K562 (cell line): ENCODE results near the gene ID1. TPM values are rescaled to one million over a fixed set of nuclear protein-coding genes. Genes with fewer than 3 reads are reported as not detected.
A peak's percentile ranks its signal among the peaks of the same experiment; 100 is the strongest.

Source experiments
- BACH1 ChIP-seq: fragments of 200-800 bp; sonication (Bioruptor generic); IDR thresholded peaks from 2 replicates; pipeline ENCODE4 v1.6.1; 2016; ENCODE audit warnings: missing genetic modification characterization, missing compliant biosample characterization
- EHMT2 ChIP-seq: fragments of 450-650 bp; IDR thresholded peaks from 2 replicates; pipeline ENCODE4 v1.6.1; 2018; ENCODE audit warnings: antibody characterized with exemption
- GATA2 ChIP-seq: sonication (generic); formaldehyde crosslinking; IDR thresholded peaks from 2 replicates; pipeline ENCODE4 v1.4.0; 2020; ENCODE audit warnings: mild to moderate bottlenecking, missing genetic modification reagents
- HIVEP1 ChIP-seq: fragments of 250-450 bp; sonication (Bioruptor Pico); IDR thresholded peaks from 2 replicates; pipeline ENCODE4 v1.4.0; 2020; ENCODE audit warnings: mild to moderate bottlenecking
- MEIS2 ChIP-seq: fragments of 450-650 bp; IDR thresholded peaks from 2 replicates; pipeline ENCODE4 v1.6.1; 2014; ENCODE audit warnings: mild to moderate bottlenecking; ENCODE audit not compliant: partially characterized antibody
- MTA1 ChIP-seq: fragments of 450-650 bp; IDR thresholded peaks from 2 replicates; pipeline ENCODE4 v1.6.1; 2017; ENCODE audit warnings: borderline replicate concordance
- PHB2 ChIP-seq: fragments of 450-650 bp; IDR thresholded peaks from 2 replicates; pipeline ENCODE4 v1.6.1; 2017; ENCODE audit warnings: low read depth
- RCOR1 ChIP-seq, 2 experiments: IDR thresholded peaks; 2 replicates each; pipeline ENCODE4 v1.6.1; 2012; ENCODE audit warnings: low read depth in 2 of 2, low read length in 2 of 2, borderline replicate concordance in 1 of 2, improper control_type of control experiment in 1 of 2
- SMARCA5 ChIP-seq: fragments of 450-650 bp; IDR thresholded peaks from 2 replicates; pipeline ENCODE4 v1.6.1; 2016
- SRSF3 ChIP-seq: fragments of 200-400 bp; formaldehyde crosslinking; IDR thresholded peaks from 2 replicates; pipeline ENCODE4 v1.6.1; 2016; ENCODE audit warnings: mild to moderate bottlenecking, low read length, moderate library complexity; ENCODE audit not compliant: insufficient read depth
- TAL1 ChIP-seq: fragments of 450-650 bp; IDR thresholded peaks from 2 replicates; pipeline ENCODE4 v1.6.1; 2016; ENCODE audit warnings: mild to moderate bottlenecking
- ZNF212 ChIP-seq: fragments of 450-650 bp; formaldehyde crosslinking; IDR thresholded peaks from 2 replicates; pipeline ENCODE4 v1.4.0; 2020; ENCODE audit warnings: mild to moderate bottlenecking
- ZNF444 ChIP-seq: fragments of 250-450 bp; sonication (Bioruptor Pico); IDR thresholded peaks from 2 replicates; pipeline ENCODE4 v1.4.0; 2020; ENCODE audit warnings: mild to moderate bottlenecking, moderate library complexity
- polyA plus RNA-seq, 8 experiments: library from polyadenylated mRNA; depleted of rRNA in 4 of 8; stranded (reverse) in 5 of 8; unstranded in 3 of 8; fragments of >200 nt; fragmentation: Nextera tagmentation in 2 of 8; fragmentation: Illumina TruSeq in 1 of 8; extraction: Ambion mirVana in 2 of 8; extraction: Trizol in 1 of 8; gene quantifications; 2 replicates each; pipeline versions ENCODE4 v1.2.1 to v1.2.3, GENCODE V29; 2011 to 2014; ENCODE audit warnings: inconsistent platforms in 1 of 8, missing spikeins in 1 of 8
- total RNA-seq, 7 experiments: library from RNA; depleted of rRNA in 6 of 7; stranded (reverse); fragments of >200 nt in 6 of 7; fragmentation: Illumina TruSeq in 2 of 7; extraction: Trizol in 2 of 7; gene quantifications; 2 replicates each; pipeline versions ENCODE4 v1.2.1 to v1.2.3, GENCODE V29; 2011 to 2021; ENCODE audit warnings: low replicate concordance in 1 of 7
- TF ChIP-seq, protein P1 (sequence below): fragments of 250-450 bp; sonication (Bioruptor Pico); IDR thresholded peaks from 2 replicates; pipeline ENCODE4 v1.6.1; 2021; ENCODE audit warnings: mild to moderate bottlenecking
- TF ChIP-seq, protein P2 (sequence below): sonication (generic); formaldehyde crosslinking; IDR thresholded peaks from 2 replicates; pipeline ENCODE4 v1.8.0; 2023; ENCODE audit warnings: mild to moderate bottlenecking, missing genetic modification reagents
- TF ChIP-seq, protein P3 (sequence below): fragments of 450-650 bp; IDR thresholded peaks from 2 replicates; pipeline ENCODE4 v1.6.1; 2018; ENCODE audit not compliant: partially characterized antibody
- TF ChIP-seq, protein P4 (sequence below): fragments of 450-650 bp; IDR thresholded peaks from 2 replicates; pipeline ENCODE4 v1.6.1; 2016
- TF ChIP-seq, protein P5 (sequence below): sonication (generic); formaldehyde crosslinking; IDR thresholded peaks from 2 replicates; pipeline ENCODE4 v1.8.0; 2022; ENCODE audit warnings: mild to moderate bottlenecking, missing genetic modification reagents

Gene ID1
- total and polyA plus RNA-seq, 9 of the 15 experiments (the other 6 are each of a cell fraction or from before 2014, with no cell fraction given): 1.4 to 358 (median 65.0) TPM

DNA sequence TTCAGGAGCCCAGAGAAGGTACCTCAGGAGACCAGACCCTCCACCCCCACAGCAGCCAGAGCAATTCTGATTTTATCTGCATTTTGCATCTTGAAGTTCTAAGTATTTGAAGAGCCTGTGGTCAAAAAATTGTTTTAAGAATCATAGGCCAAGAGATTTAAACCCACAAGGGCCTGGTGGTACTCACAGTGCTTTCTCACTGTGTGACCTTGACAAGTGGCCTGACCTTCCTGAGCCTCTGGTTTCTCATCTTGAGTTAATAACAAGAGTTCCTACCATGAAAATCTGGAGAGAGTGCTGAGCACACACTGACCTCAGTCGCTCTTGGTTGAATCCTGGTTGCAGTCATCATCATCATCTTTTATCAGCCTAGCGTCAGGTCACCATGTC, 45.4 kb upstream of the ID1 start (continued):
- TF ChIP-seq, protein P1, sequence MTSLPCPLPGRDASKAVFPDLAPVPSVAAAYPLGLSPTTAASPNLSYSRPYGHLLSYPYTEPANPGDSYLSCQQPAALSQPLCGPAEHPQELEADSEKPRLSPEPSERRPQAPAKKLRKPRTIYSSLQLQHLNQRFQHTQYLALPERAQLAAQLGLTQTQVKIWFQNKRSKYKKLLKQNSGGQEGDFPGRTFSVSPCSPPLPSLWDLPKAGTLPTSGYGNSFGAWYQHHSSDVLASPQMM (CRISPR knock-in tag): no peak
- TF ChIP-seq SMARCA5: 0 out of 2 replicates have a peak, but pooled peaks have one; percentile 31
- no peak for TF ChIP-seq SRSF3
- no peak for TF ChIP-seq MTA1
- TF ChIP-seq ZNF444 (CRISPR knock-in tag): no peak
- TF ChIP-seq, protein P2, sequence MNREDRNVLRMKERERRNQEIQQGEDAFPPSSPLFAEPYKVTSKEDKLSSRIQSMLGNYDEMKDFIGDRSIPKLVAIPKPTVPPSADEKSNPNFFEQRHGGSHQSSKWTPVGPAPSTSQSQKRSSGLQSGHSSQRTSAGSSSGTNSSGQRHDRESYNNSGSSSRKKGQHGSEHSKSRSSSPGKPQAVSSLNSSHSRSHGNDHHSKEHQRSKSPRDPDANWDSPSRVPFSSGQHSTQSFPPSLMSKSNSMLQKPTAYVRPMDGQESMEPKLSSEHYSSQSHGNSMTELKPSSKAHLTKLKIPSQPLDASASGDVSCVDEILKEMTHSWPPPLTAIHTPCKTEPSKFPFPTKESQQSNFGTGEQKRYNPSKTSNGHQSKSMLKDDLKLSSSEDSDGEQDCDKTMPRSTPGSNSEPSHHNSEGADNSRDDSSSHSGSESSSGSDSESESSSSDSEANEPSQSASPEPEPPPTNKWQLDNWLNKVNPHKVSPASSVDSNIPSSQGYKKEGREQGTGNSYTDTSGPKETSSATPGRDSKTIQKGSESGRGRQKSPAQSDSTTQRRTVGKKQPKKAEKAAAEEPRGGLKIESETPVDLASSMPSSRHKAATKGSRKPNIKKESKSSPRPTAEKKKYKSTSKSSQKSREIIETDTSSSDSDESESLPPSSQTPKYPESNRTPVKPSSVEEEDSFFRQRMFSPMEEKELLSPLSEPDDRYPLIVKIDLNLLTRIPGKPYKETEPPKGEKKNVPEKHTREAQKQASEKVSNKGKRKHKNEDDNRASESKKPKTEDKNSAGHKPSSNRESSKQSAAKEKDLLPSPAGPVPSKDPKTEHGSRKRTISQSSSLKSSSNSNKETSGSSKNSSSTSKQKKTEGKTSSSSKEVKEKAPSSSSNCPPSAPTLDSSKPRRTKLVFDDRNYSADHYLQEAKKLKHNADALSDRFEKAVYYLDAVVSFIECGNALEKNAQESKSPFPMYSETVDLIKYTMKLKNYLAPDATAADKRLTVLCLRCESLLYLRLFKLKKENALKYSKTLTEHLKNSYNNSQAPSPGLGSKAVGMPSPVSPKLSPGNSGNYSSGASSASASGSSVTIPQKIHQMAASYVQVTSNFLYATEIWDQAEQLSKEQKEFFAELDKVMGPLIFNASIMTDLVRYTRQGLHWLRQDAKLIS (CRISPR knock-in tag): no peak
- TF ChIP-seq, protein P3, sequence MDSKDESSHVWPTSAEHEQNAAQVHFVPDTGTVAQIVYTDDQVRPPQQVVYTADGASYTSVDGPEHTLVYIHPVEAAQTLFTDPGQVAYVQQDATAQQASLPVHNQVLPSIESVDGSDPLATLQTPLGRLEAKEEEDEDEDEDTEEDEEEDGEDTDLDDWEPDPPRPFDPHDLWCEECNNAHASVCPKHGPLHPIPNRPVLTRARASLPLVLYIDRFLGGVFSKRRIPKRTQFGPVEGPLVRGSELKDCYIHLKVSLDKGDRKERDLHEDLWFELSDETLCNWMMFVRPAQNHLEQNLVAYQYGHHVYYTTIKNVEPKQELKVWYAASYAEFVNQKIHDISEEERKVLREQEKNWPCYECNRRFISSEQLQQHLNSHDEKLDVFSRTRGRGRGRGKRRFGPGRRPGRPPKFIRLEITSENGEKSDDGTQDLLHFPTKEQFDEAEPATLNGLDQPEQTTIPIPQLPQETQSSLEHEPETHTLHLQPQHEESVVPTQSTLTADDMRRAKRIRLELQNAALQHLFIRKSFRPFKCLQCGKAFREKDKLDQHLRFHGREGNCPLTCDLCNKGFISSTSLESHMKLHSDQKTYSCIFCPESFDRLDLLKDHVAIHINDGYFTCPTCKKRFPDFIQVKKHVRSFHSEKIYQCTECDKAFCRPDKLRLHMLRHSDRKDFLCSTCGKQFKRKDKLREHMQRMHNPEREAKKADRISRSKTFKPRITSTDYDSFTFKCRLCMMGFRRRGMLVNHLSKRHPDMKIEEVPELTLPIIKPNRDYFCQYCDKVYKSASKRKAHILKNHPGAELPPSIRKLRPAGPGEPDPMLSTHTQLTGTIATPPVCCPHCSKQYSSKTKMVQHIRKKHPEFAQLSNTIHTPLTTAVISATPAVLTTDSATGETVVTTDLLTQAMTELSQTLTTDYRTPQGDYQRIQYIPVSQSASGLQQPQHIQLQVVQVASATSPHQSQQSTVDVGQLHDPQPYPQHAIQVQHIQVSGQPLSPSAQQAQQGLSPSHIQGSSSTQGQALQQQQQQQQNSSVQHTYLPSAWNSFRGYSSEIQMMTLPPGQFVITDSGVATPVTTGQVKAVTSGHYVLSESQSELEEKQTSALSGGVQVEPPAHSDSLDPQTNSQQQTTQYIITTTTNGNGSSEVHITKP: no peak
- peak; percentile 29; the same call in 1 of the 2 replicates for TF ChIP-seq TAL1
- no peak for TF ChIP-seq GATA2 (CRISPR knock-in tag)
- TF ChIP-seq HIVEP1 (CRISPR knock-in tag): no peak
- no peak for TF ChIP-seq BACH1 (tag)
- TF ChIP-seq PHB2: no peak
- TF ChIP-seq MEIS2: no peak
- no peak for TF ChIP-seq ZNF212 (CRISPR knock-in tag)
- no peak for TF ChIP-seq EHMT2
- TF ChIP-seq, protein P4, sequence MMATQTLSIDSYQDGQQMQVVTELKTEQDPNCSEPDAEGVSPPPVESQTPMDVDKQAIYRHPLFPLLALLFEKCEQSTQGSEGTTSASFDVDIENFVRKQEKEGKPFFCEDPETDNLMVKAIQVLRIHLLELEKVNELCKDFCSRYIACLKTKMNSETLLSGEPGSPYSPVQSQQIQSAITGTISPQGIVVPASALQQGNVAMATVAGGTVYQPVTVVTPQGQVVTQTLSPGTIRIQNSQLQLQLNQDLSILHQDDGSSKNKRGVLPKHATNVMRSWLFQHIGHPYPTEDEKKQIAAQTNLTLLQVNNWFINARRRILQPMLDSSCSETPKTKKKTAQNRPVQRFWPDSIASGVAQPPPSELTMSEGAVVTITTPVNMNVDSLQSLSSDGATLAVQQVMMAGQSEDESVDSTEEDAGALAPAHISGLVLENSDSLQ: no peak
- TF ChIP-seq, protein P5, sequence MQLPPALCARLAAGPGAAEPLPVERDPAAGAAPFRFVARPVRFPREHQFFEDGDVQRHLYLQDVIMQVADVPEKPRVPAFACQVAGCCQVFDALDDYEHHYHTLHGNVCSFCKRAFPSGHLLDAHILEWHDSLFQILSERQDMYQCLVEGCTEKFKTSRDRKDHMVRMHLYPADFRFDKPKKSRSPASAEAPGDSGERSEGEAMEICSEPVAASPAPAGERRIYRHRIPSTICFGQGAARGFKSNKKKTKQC (CRISPR knock-in tag): no peak
- peak in 1 of 2 experiments; percentile 53; a peak in 1 of 4 replicates for TF ChIP-seq RCOR1 (IDR thresholded peaks at IDR 0.05; ENCODE audit: borderline replicate concordance in 1 of 2, low read depth in 2 of 2, low read length in 2 of 2)
